Gastrocnemius medialis (tissue), 4 donors: ENCODE measurements around the gene KLHL8.

ENCODE experiments used
- POLR2A ChIP-seq, 2 donors: fragments of 450-650 bp; IDR thresholded peaks; one replicate each; pipeline ENCODE4 v1.6.1; 2017; ENCODE audit warnings: antibody characterized with exemption in 2 of 2, mild to moderate bottlenecking in 2 of 2, moderate library complexity in 2 of 2
- TF ChIP-seq, protein P1 (sequence below), 5 experiments: fragments of 450-650 bp in 3 of 5; fragments of 200-600 bp in 2 of 5; sonication (generic) in 2 of 5; IDR thresholded peaks in 4 of 5; conservative IDR thresholded peaks in 1 of 5; 1 replicate in 4 of 5; 2 replicates in 1 of 5; pipeline ENCODE4 v1.5.1; 2016 to 2019; ENCODE audit warnings: antibody characterized with exemption in 5 of 5, mild to moderate bottlenecking in 3 of 5, moderate library complexity in 3 of 5

DNA sequence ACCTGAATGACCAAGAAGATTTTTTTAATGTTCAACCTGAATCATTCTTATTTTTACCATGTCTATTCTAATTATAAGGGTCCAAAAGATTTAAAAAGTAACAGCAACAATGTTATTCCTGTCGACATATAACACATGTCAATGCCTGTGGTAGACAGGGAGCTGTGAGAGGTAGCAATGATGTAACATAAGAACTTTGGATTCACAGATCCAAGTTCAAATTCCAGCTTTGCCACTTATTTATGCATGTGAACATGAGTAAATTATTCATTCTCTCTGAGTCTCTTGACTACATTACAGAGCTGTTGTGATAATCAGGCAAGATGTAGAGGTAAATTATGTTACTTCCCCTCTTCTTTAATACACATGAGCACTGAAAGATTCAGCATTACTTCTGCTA is 54.5 kb downstream of the KLHL8 start:
- no peak for TF ChIP-seq POLR2A (IDR thresholded peaks at IDR 0.05)
- TF ChIP-seq, protein P1, sequence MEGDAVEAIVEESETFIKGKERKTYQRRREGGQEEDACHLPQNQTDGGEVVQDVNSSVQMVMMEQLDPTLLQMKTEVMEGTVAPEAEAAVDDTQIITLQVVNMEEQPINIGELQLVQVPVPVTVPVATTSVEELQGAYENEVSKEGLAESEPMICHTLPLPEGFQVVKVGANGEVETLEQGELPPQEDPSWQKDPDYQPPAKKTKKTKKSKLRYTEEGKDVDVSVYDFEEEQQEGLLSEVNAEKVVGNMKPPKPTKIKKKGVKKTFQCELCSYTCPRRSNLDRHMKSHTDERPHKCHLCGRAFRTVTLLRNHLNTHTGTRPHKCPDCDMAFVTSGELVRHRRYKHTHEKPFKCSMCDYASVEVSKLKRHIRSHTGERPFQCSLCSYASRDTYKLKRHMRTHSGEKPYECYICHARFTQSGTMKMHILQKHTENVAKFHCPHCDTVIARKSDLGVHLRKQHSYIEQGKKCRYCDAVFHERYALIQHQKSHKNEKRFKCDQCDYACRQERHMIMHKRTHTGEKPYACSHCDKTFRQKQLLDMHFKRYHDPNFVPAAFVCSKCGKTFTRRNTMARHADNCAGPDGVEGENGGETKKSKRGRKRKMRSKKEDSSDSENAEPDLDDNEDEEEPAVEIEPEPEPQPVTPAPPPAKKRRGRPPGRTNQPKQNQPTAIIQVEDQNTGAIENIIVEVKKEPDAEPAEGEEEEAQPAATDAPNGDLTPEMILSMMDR (IDR thresholded peaks at IDR 0.05 in 4 of 5, conservative IDR thresholded peaks at IDR 0.05 in 1 of 5), result no peak
